GM19463 (cell line): Measurements from ENCODE around the gene PSMB9.

ENCODE experiments used
- ATAC-seq: cut with Tn5 transposase; IDR thresholded peaks from one replicate; pipeline ENCODE4 v1.9.1; 2021; ENCODE audit warnings: mild to moderate bottlenecking, moderate library complexity; ENCODE audit not compliant: unreplicated experiment

The PSMB9 gene

DNA sequence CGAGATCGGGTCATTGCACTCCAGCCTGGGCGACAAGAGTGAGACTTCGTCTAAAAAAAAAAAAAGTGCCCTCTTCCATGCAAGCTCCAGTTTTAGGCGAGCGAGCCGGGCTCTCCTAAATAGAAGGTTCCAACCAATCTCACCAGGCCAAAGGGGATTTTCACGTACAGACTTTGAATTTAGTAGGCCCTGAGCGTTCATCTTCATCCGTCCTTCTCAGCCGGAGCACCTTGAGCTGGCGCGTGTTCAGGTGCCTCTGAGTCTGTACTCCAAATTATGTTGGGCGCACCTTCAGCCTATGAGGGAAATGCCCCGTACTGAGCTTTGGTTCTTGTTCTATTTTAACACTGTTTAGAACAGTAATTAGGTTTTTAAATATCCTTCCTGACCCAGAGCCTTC is 14.6 kb upstream of the PSMB9 start:
- no peak for ATAC-seq

DNA sequence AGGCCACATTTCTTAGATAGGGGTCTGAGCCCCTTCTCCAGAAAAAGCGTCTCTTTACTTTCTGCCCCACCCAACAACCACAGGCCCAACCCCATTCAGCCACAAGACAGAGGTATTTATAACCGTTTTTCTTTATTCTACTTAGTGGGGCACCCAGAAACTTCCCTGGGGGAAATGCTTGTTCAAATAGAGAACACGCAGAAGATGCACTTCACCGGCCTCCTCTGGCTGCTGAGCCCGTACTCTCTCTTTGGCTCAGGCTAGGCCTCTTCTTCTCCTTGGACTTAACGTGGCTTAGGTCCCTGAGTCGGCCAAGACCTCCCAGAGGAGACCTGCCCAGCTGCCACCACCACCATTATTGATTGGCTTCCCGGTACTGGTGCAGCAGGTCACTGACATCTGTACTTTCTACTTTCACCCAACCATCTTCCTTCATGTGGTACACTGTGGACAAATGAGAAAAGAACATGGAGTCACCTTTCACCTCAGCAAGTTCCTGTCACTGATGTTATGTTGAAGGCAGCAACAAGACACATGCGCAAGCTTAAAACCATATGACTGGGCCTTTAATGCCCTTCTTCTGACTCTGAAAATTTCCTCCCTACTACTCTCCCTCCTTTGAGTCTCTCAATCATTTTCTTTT is 13.3 kb upstream of the PSMB9 start:
- no peak for ATAC-seq

DNA sequence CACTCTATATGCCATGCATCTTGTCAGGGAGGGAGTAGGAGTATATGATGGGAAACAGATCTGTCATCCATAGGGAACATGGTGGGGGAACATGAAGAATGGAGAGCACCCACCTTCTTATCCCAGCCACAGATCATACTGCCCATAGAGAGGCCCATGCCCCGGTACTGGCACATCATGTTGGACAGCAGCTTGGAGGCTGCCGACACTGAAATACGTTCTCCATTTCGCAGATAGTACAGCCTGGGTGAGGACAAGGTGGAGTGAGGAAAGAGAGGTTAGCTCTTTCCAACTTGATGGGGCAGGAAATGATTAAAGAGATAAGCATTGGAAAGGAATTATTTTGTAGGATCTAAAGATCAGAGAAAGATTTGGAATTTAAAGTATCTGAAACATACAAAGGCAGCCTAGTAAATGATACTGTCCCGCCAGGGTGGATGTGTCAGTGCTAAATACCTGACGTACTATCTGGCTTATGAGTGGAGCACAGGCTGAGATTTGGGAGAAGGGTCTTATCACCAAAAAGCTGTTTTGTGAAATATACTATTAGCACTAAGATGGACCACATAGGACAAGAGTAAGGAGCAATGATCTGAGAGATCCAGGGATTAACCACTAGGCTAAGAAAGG is 11.9 kb upstream of the PSMB9 start:
- no peak for ATAC-seq

DNA sequence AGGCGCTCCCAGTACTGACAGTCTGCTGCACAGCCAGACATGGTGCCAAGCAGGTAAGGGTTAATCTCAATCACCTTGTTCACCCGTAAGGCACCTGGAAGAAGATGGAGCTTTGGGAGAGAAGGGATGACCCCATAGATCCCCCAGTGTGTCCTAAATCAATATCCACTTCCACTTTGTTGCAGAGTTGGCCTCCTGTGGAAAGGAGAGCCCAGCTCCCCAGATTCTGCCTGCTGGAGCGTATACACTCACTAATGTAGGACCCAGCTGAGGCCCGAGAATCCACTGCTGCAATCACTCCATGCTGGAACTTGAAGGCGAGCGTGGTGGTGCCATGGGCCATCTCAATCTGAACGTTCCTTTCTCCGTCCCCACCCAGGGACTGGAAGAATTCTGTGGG is 11.3 kb upstream of the PSMB9 start:
- ATAC-seq: no peak

DNA sequence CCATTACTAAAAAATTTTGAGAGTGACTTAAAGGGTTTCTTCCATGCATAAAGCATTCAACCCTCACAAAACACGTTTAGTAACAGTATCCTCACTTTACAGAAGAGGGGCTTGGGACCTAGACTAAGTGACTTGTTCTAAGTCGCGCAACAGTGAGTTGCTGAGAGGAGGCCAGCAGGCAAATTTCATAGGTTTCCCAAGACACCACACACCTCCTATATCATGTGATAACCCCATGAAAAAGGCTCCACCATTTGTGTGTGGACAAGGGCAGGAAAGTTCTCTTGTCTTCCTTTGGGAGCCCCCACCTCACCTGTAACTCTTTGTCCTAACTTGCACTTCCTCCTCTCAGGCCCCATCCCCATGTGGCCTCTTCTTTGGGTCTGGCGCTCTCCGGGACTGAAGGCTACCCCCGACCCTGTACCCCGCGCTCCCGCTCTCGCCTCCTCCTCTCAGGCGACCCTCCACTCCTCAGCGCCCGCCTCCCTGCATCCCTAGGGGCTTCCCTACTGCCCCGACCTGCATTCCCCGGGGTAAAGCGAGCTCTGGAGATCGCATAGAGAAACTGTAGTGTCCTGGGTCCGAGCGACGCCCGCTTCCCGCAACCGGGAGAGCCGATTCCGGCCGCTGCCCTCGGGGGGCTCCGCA is 10.5 kb upstream of the PSMB9 start:
- no peak for ATAC-seq

DNA sequence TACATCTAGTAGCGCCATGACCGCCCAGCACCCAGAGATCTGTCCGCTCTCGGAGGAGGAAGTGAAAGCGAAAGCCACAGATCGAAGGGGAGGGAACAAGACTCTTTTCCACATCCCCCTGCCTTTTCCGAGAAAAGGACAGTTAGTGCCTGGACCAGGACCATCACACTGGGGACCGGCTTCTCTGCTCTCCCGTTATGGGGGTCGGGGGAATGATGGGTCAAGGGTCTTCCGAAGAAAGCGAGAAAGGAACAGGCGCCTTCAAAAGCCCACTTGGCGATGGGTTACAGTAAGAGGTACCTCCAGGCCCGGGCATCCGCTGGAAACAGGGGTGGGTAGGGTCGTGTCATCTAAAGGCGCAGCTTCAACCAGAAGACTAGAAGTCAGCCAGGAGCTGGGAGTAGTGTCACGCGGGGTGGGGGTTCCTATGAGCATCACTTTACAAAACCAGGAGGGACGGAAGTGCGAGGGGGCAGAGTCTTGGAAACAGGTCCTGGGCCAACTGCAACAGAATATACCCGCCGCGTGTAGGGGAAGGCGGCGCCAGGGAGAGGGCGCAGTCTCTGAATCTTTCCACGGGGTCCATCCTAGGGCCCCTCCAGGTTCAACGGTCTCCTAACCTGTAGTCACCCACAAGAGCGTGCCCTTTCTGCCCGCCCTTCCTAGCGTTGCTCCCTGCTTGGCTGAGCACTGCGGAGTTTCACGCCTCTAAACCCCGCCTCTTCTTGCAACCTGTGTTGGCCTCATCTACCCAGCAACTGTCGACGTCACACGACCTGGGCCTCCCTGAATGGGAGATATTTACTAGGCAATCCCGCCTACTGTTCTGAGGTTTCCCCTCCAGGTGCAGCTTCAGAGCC is 9.8 kb upstream of the PSMB9 start, which contains the start of gene PSMB8:
TSS of gene PSMB8 (minus strand) at position 69 of the 860 bp plus-strand sequence. CDS start at position 18, 51 bp downstream.
- peak; percentile 67 for ATAC-seq

DNA sequence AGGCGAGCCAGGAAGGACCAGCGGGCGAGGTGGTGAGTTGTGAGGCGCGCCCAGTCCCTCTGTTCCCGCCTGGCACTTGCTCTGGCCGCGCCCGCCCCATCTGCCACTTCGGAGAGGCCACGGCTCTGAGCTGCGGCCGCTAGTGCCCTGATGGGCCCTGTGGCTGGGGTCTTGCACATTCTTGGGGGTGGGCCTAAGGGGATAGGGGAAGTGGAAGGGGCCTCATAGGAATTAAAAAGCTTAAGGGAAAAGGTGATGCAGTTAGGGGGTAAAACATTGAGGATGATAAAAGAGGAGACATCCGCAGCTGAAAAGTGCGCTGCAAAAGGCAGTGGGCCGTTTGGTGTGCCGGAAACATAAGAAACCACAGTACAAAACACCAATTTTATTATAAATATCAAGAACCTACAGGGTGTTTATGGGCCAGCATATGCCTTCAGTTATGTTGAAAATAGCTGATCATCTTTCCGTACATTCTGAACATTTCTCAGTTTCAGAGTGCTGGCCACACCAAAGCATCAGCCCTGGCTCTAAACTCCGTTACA is 9.1 kb upstream of the PSMB9 start:
- ATAC-seq: no peak

DNA sequence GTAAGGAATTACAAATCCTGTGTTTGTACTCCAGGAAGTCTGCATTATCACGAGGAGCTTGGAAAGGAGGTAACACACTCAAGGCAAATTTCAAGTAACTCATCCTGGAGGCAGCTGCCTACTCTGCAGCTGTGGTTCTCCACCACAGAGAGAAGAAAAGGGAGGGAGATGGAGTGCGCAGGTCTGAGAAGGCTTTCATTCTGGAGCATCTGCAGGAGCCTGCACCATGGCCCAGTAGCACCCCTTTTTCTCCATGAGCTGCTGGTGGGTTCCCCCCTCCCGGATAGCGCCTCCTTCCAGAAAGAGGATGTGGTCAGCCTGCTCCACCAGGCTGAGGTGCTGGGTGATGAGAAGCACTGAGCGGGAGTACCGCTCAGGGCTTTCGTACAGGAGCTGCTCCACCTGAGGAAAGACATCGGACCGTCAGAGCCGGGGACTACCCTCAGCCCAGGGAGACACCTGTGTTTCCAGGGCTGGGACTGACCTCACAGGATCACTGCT is 8.6 kb upstream of the PSMB9 start:
- ATAC-seq: no peak

DNA sequence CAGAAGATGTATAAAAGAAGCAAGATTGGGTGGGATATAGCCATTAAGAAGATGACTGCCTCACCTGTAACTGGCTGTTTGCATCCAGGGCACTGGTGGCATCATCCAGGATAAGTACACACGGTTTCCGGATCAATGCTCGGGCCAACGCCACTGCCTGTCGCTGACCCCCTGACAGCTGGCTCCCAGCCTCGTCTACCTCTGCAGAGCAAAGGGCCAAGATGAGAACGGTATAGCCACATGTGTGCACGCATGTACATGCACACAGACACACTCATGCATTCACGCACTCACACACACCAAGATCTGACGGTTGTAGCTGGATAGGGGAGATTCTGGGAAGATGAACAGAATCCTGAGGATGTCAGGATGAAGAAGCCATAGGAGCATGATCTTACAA is 7.0 kb upstream of the PSMB9 start:
- no peak for ATAC-seq

DNA sequence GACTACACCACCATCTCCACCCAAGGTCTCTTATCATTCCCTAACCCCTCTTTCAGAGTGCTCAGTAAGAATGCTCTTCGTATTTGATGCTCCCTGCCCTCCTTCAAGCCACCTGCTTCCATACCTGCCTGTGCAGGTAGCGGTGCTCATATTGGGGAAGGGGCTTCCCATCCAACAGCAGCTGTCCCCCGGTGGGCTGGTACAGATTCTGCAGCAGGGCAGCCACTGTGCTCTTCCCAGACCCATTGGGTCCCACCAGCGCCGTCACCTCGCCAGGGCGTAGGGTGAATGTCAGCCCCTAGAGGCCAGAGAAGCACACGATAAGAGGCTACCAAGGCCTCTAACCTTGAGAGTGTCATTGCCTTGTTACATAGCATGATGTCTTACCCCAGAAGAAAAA is 6.2 kb upstream of the PSMB9 start:
- ATAC-seq: no peak

DNA sequence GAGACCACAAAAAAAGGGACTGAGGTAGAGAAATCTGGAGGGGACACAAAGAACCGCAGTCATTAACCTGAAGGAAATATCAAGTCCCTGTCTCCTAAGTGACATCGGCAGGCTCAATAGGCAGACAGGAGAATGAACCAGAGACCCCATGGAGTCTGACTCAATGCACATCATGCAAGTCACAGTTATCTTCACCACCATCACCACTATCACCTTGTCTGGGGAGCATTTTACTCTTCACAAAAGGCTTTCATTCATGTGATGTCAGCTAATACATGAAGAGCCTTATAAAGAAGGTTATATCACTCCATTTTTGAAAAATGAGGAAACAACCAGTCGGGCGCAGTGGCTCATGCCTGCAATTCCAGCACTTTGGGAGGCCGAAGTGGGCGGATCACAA is 4.9 kb upstream of the PSMB9 start:
- no peak for ATAC-seq

DNA sequence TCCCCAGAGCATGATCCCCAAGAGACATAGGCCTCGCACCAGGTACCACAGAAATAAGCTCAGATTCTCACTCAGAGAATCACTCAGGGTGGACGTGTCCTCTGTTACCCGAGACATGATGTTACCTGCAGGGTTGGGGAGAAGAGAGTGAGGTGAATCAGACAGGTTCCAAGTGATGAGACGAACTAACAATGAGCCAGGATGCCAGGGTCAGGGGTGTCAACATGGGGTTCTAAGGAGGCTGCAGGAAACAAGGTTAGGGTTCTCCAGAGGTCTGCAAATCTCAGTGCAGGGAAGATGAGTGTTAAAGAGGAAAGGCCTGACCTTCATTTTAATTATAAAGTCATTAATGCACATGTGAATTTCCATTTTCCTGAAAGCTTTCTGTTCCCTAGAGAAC is 3.0 kb upstream of the PSMB9 start:
- ATAC-seq: no peak

DNA sequence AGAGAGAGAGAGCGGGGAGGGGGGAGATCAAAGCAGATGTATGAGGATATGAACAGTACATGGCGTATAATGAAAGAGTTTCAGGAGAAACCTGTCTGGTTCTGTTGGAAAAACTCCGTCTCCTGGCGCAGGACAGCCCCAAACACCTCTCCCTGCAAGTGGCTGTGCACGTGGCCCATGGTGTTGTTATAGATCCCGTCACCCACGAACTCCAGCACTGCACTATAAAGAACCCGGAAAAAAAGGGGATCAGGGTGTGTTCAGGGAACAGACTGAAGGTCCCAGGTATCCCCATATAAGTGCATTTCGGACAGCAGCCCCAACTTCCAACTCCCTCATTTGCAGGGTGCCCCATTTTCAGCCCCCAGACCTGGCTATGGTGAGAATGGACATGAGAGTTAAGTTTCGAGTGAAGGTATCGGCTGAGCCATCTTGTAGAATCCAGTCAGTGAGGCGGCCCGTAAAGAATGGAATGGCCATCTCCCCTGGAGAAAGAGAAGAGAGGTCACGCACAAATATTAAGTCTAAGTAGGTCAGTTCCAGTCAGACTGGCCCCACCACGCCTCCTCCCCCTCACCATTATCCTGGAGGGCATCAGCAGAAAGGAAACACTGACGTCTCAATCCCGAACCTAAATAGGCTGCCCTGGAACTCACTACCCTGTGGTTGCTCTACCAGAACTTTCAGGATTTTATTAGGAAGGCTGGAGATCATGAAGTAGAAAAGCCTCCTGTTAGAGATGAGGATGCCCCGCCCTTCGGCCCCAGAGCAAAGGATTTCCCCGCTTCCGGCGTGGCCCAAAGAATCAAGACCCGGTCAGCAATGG is 1.8 kb upstream of the PSMB9 start:
- ATAC-seq: no peak

DNA sequence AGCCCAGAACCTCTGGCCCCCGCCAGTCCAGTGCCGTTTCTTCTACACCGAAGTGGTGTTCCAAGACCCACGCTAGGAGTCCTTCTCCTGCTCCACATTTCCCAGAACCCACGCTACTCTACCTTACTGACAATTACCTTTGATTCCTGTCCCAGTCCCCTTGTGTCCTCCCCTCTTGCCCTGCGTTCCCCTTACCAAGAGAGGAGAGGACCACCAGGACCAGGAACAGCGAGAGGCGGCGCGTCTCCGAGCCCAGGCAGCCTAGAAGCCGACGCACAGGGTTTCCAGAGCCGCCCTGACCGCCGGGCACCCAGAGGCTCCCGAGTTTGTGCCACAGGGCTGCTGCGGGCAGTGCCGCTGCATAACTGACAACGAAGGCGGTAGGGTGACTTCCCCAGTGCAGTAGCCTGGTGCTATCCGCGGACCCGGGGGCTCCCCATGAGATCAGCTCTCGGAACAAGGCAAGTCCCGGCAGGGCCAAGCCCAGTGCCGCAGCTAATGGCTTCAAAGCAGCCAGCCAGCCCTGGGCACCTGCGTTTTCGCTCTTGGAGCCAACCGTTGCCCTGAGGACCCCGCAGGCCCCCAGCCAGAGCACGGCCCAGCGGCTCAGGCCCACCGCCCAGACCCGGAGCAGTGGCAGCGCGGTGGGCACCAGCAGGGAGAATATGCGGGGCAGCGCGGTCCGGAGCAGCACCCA is 1.0 kb upstream of the PSMB9 start:
- peak; percentile 14 for ATAC-seq

DNA sequence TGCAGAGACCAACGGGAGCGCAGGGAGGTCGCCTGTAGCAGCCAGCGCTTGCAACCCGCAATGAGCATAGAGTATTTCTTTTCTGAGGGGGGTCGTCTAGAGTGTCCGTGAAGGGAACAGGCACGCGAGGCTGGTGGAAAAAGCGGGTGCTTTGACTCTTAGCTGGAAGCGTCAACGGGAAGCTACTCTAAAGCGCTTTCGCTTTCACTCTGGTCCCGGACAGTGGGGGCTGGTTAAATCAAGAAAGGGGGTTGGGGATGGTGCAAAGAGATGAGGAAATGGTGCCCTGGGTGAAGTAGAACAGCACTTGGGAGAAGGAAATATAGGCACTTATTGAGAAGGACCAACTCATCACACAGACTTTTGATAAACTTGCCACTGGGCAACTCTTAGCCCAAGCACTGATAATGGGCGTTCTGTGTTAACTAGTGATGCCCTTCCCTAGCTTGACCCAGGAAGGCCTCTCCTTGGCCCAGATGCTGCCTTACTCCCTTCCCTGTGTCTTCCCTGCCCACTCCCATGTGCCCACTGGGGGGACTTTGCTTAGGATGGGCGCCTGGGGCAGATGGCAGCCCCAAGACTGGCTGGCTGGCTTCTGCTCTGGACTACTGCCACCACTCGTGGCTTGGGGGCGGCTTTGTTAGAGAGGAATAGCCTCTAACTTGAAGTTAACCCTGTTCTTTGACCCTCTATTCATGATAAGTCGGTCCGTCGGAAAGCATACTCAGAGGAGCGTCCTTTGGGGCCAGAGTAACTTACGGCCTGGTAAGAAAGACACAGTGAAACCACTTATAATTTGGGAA is 585 bp downstream of the PSMB9 start:
- ATAC-seq: no peak

DNA sequence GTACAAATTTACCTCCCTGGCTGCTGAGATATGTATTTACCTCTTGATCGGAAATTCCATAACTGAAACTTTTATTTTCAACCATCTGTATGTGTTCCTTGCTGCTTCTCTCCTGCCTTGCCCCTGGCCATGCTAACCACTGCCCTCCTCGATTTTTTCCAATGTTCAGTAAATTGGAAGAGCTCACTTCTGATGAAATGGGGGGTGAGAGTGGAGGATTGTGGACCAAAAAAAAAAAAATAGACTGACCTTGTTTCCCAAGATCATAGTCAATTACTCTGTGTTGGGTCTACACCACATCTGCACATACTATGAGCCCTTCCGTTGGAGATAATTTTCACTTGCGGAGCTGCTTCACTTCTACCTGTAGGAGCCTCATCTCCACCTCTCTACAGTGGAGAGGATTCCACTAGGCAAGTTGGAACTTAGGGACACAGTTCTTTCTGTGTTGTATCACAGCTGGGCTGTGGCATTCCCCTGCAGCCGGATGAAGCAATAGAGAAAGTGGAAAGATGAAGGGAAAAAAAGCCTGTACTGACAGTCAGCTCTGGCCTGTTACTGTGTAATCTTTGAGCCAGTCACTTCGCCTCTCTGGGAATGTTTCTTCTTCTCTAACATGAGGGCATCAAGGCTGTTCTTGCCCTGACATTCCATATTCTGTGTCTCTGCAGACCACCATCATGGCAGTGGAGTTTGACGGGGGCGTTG is 1.6 kb downstream of the PSMB9 start:
- ATAC-seq: no peak

DNA sequence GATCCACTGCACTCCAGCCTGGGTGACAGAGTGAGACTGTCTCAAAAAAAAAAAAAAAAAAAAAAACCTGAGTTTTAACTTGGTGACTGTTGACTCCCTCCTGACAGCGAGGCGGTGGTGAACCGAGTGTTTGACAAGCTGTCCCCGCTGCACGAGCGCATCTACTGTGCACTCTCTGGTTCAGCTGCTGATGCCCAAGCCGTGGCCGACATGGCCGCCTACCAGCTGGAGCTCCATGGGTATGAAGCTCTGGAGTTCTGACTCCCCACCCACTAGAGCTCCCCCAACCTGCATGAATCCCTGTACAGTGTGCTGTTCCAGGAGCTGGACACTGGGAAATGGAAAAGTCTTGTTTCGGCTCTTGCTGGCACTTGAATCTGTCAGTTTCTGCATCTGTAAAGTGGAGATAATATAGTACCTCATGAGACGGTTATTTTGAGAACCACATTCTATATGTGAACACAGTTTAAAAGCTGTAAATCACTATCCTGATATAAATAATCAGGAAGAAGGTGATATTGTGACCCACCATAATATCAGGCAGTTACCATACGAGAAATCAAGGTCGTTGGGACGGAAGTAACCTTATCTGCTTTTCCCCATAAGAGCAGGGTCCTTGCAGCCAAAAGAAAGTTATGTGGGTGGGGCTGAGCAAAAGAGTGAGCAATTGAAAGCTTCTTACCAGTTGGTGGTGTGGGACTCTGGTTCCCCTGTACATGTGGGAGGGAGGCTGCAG is 3.3 kb downstream of the PSMB9 start:
- ATAC-seq: no peak
